HG03457 (cell line): ENCODE measurements around the gene GMFB.

Experiments
- ATAC-seq: cut with Tn5 transposase; IDR thresholded peaks from one replicate; pipeline ENCODE4 v1.9.1; 2021; ENCODE audit warnings: moderate number of reproducible peaks; ENCODE audit not compliant: unreplicated experiment

The GMFB gene

GRCh38 chr14:54493293-54493692 lies 4.5 kb upstream of the GMFB start:
- ATAC-seq, result no peak

DNA sequence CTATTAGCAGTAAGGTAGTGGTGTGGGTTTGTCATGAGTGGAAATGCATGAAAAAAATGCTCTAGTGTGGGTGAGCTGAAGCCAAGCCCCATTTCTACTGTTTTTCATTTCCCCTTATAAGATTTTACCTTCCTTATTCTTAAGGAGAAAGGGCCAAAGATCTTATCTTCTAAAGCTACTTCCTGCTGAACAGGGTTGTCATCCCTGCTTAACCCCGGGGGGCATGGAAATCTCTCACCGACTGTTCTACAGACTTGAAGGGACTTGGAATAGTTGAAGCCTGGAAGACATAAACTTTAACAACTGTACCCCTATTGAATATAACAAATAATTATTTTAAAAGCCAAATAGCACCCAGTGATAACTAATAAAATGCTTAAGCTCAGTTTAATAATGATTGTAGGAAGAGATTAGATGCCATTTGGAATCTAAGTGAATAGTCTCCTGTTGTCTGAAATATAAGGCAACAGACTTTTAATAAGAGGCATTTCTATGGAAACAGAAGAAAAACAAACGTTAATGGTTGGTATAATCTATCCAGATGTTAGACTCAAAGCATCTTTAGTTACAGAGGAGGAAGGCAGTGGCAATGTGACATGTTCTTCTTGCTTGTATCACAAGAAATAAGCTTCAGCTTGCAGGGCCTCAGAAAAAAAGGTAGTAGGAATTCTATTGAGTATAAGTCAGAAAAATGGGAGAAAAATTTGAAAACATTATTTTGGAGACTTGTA lies 1.8 kb upstream of the GMFB start:
- ATAC-seq, result no peak

DNA sequence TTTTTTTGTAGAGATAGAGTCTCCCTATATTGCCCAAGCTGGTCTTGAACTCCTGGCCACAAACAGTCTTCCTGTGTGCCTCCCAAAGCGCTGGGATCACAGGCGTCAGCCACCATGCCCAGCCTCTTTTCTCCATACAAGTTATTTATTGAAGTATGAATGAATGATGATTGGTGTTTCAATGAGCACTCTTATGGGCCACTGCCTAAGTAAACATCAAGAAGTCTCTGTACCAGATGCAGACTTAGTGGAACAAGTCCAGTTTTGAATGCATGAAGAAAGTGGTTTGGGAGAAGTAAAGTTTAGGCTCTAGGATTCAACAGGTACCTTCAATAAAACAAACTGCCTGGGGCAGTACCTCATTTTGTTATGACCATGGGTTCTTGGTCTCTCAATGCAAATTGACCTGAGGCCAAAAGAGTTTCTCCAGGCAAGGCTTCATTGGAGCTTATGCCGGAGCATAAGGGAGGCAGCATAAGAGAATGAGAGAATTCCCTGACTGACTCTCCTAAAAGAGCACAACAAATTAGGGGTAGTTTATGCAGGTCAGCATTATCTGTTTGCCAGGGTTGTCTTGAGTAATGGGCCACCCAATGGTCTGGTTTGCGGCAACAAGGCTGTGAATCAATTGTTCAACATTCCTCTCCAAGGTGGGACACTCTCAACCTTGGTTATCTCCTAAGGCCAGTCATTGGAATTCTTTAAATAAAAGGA lies 1.1 kb upstream of the GMFB start:
- no peak for ATAC-seq

DNA sequence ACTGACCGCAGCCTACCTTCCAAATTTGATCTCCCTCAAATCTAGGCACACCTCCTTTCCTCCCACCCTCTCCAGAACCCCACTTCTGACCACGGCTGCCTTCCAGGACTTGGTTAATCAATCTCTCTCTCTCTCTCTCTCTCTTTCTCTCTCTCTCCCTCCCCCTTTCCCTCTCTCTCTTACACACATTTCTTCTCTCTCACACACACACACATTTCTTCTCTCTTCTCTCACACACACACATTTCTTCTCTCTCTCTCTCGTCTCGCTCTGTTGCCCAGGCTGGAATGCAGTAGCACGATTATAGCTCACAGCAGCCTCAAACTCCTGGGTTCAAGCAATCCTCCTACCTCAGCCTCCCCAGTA lies 521 bp upstream of the GMFB start:
- ATAC-seq, result no peak

DNA sequence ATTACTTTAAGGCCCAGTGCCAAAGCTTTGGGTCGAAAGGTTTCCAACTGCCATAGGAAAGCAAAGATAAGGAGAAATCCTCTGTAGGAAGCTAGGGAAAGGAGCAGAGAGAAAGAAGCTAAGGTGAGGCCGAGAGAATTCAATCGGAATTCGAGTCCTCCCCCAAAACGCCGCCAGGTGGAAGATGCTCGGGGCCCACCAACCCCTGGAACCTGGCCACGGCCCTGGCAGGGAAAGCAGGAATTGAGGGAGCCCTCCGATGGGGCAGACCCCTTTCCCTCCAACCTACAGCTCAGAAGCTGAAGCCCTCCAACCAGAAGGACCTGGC lies 498 bp downstream of the GMFB start:
- ATAC-seq, result peak; percentile 15

DNA sequence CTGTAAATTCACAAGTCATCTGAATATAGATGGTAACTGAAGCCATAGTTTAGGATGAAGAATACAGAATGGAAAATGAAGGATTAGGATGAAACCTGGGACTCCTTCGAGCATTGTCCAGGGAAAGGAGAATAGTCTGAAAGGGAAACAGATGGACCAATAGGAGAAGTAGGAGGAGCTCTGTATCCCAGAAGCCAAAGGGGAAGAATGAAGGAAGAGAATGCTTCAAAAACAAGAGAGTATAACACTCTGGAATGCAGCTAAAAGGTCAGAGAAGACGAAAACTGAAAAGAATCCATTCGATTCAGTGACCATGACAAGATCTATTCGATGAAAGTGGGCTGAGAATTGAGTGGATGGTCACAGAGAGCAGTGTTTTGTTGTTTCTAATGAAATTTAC lies 1.0 kb downstream of the GMFB start:
- ATAC-seq, result no peak

- no peak for ATAC-seq
Measured at GRCh38 chr14:54486685-54487084, 2.1 kb downstream of the GMFB start.

GRCh38 chr14:54483846-54484245 lies 4.9 kb downstream of the GMFB start:
- ATAC-seq, result no peak

DNA sequence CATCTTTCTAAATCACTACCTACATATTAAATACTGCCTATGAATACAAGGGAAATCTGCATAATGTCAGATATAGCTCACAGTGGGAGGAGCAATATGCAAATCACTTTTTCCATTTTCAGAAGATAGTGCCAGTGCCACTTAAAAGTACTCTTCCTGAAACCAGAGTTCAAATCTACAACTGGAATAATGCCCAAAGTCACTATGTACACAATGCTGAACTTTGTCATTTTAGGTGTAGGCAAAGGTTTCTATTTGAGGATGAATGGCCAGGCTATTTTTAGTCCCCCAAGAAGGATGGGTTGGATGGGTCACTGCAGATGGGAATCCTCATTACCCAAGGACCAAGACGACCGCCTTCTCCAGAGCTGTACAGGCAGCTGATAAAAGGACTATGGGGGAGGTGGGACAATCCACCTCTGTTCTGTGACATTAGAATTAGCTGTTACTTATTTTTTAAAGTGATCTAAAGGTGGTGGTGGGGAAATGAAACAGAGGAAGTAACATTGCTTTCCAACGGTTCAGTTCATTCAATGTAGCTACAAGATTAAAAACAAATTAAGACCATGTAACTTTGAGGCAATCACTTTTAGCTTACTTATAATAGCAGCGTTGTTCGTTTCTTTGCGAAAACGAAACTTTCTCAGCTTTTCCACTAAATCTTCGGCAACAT lies 5.6 kb downstream of the GMFB start:
- ATAC-seq, result no peak

DNA sequence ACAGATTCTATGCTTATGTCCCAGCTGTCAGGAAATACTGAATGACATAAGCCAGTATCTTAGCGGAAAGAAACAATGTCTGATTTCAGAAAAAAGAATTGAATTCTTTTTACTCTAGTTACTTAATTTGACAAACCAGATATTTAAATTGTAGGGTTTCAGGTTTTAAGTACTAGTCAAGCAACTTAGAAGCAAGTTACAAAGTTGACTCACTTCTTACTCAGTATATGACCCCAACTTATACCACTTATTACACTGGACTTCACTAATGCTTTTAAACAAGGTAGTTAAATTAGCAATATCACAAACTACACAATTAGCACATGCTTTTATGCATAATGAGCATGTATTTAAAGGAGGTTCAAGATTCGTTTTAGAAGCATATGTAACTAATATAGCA lies 7.1 kb downstream of the GMFB start:
- no peak for ATAC-seq

GRCh38 chr14:54480830-54481562 lies 7.8 kb downstream of the GMFB start:
- ATAC-seq, result no peak

GRCh38 chr14:54478636-54479215 lies 10.1 kb downstream of the GMFB start:
- no peak for ATAC-seq

DNA sequence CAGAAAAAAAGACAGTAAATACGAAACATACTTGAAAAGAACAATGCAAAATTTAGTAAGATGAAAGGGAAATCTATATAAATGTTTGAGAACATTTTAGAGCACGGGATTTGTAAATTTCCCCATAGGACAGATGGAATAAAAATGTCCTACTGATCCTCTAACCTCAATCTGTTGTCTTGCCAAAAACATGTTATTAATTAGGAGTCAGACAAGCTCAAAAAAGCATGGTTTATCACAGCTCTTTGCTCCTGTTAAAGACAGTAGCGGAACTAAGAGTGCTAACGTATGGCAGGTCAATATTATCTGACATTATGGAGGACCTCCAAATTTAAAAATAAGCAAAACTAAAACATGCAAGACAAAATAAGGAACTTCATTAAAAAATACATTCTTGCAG lies 12.9 kb downstream of the GMFB start:
- ATAC-seq, result no peak

DNA sequence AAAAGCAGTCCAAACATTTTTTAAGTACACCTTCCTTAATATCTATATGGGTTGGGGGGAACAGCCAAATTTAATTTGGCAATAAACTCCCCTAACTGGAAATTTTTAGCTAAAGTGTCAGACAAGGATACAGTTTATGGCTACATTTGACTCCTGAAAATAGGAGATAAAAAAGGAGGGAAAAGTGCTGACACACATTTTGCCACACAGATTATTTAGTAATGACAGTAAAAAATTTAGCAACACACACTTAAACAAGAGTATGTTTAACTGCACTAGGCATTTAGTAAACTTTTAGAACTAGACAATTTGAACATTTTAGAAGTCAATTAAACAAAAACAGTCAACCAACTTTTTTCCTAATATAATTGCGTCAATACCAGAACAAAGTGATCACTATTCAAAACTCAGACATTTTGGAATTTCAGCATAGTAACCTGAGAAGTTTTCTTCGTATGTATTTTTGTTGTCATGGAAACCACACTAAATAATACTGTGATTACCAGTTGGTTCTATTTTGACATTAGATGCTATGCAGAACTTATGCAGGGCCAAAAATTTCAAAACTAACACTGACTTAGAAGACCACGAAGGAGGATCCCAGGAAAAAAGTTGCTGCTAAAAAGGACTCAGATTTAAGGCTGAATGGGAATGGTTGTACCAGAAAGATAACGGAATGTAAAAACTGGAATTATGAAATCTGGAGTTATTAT lies 13.4 kb downstream of the GMFB start:
- ATAC-seq, result no peak

GRCh38 chr14:54474232-54474793 lies 14.5 kb downstream of the GMFB start:
- no peak for ATAC-seq

DNA sequence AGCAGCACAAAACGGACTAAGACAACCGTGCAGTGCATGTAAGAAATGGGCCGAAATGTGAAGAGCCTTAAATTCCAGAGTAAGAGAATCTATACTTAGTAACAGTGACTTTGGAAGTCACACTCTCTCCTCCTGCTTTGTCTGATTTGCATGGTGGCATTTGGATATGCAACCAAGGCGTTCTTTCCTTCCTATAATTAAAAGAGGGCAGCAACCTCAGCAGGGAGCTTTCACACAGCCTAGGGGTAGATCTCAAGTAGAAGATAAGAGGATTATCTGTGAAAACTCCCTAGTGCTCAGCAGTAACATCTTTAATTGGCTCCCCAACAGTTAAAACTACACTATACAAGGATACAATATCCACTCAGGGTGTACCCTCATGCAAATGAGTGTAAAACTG lies 16.5 kb downstream of the GMFB start:
- no peak for ATAC-seq

GRCh38 chr14:54471641-54472040 lies 17.1 kb downstream of the GMFB start:
- no peak for ATAC-seq

GRCh38 chr14:54470701-54471100 lies 18.1 kb downstream of the GMFB start:
- ATAC-seq, result no peak

- no peak for ATAC-seq
Measured at GRCh38 chr14:54467280-54467679, 21.5 kb downstream of the GMFB start.

GRCh38 chr14:54465654-54466053 lies 23.1 kb downstream of the GMFB start:
- ATAC-seq, result no peak
